Neutrophil (primary cell): ENCODE results near the gene ETV3L.

Experiments
- H3K27ac ChIP-seq: fragments of 200-600 bp; sonication (generic); 2 replicates; pipeline ENCODE4 v1.5.1; 2016; ENCODE audit warnings: mild to moderate bottlenecking, moderate library complexity
- H3K27me3 ChIP-seq: fragments of 200-600 bp; sonication (generic); 2 replicates; pipeline ENCODE4 v1.6.0; 2016; ENCODE audit warnings: mild to moderate bottlenecking
- H3K36me3 ChIP-seq: fragments of 200-600 bp; sonication (generic); 2 replicates; pipeline ENCODE4 v1.5.1; 2017
- H3K4me1 ChIP-seq, 2 experiments: fragments of 200-600 bp in 1 of 2; sonication (generic) in 1 of 2; 1 replicate in 1 of 2; 2 replicates in 1 of 2; pipeline versions ENCODE4 v1.5.1 to v1.6.1; 2013 to 2016; ENCODE audit warnings: low read depth in 1 of 2, low read length in 1 of 2, mild to moderate bottlenecking in 1 of 2, moderate library complexity in 1 of 2; ENCODE audit not compliant: control insufficient read depth in 1 of 2, insufficient read depth in 1 of 2
- H3K4me3 ChIP-seq, 2 experiments: fragments of 200-600 bp in 1 of 2; sonication (generic) in 1 of 2; 1 replicate in 1 of 2; 2 replicates in 1 of 2; pipeline ENCODE4 v1.5.1; 2013 to 2016; ENCODE audit warnings: low read depth in 1 of 2, low read length in 1 of 2, mild to moderate bottlenecking in 1 of 2, moderate library complexity in 1 of 2
- H3K9me3 ChIP-seq: fragments of 200-600 bp; sonication (generic); 2 replicates; pipeline ENCODE4 v1.5.1; 2016
- CTCF ChIP-seq: fragments of 200-600 bp; sonication (generic); IDR thresholded peaks from 2 replicates; pipeline ENCODE4 v1.5.1; 2016; ENCODE audit warnings: antibody characterized with exemption

The ETV3L gene

GRCh38 chr1:157116737-157117103 is 17.1 kb upstream of the ETV3L start:
- no peak for TF ChIP-seq CTCF
- peaks cover 5% of the 10 kb centered on the region for H3K36me3 ChIP-seq
- H3K9me3 ChIP-seq = no peaks in the 10 kb centered on the region
- peaks cover 10% of the 10 kb centered on the region for H3K27me3 ChIP-seq
- H3K4me1 ChIP-seq = no peaks in the 10 kb centered on the region
- no peak overlapping the region for H3K4me3 ChIP-seq
- no peak overlapping the region for H3K27ac ChIP-seq

DNA sequence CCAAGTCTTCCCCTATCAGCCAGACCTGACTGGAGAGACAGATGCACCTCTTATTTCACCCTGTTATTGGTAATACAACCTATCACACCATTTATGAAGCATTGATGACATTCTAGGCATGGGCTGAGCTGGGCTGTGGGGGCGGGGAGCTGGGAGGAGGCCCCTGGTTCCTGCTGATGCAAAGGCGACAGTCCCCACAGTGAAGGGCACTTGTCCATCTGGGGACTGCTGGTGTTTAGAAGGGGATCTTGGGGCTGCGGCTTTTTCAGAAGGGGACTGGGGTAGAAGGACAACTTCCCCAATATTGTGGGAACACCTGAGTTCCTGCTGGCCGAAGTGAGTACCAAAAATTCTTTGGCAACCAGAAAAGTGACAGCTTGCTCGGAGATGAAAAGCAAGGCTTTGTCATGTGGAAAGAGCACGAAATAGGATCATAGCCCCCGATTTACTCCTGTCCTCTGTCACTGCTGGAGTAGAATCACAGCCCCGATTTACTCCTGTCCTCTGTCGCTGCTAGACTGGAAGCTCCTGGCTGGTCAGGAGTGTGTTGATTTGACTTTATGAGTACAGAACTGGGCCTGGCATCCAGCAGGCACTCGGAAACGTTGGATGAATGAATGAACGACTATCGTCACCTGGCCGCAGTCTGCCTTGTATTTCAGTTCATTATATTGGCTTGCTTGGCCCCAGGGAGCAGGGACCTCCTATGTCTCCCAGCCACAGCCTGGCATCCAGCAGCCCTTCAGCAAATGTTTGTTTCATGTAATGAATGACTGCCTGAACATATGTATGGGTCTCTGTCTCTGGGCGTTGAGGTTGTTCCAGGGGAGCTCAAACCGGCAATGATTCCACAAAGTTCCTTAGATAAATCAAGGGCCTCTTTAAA is 16.5 kb upstream of the ETV3L start:
- Histone ChIP-seq H3K27me3 (peaks cover 10% of the 10 kb centered on the region), H3K36me3 (peaks cover 5% of the 10 kb centered on the region), H3K9me3 (no peaks in the 10 kb centered on the region), H3K4me1 (no peaks in the 10 kb centered on the region), H3K27ac (no peak overlapping the region), H3K4me3 (no peak overlapping the region)
- TF ChIP-seq CTCF = no peak

- Histone ChIP-seq H3K4me1 (no peaks in the 10 kb centered on the region), H3K9me3 (no peaks in the 10 kb centered on the region), H3K27ac (no peak overlapping the region), H3K36me3 (no peaks in the 10 kb centered on the region), H3K27me3 (peaks cover 10% of the 10 kb centered on the region), H3K4me3 (no peak overlapping the region)
- no peak for TF ChIP-seq CTCF
Measured at GRCh38 chr1:157115429-157115838, 15.8 kb upstream of the ETV3L start.

GRCh38 chr1:157114183-157115121 is 14.8 kb upstream of the ETV3L start:
- H3K4me3 ChIP-seq = no peak overlapping the region
- no peaks in the 10 kb centered on the region for H3K4me1 ChIP-seq
- TF ChIP-seq CTCF = no peak
- no peak overlapping the region for H3K27ac ChIP-seq
- H3K36me3 ChIP-seq = no peaks in the 10 kb centered on the region
- no peaks in the 10 kb centered on the region for H3K9me3 ChIP-seq
- peaks cover 10% of the 10 kb centered on the region for H3K27me3 ChIP-seq

- Histone ChIP-seq H3K9me3 (no peaks in the 10 kb centered on the region), H3K4me1 (no peaks in the 10 kb centered on the region), H3K27me3 (peaks cover 19% of the 10 kb centered on the region), H3K27ac (no peak overlapping the region), H3K4me3 (no peak overlapping the region), H3K36me3 (no peaks in the 10 kb centered on the region)
- TF ChIP-seq CTCF = no peak
Measured at GRCh38 chr1:157113631-157114030, 14.0 kb upstream of the ETV3L start.
